DOHH2 (cell line): ENCODE data around the gene RNASE9.

ENCODE experiments used
- H3F3A ChIP-seq: fragments of 200-600 bp; sonication (generic), shearing (Covaris generic); 2 replicates; pipeline ENCODE4 v1.6.0; 2016; ENCODE audit warnings: antibody characterized with exemption, mild to moderate bottlenecking; ENCODE audit not compliant: control insufficient read depth, insufficient read depth
- H3K27ac ChIP-seq: fragments of 200-600 bp; sonication (generic); 2 replicates; pipeline ENCODE4 v1.5.1; 2014; ENCODE audit warnings: low read depth, mild to moderate bottlenecking, low read length, moderate library complexity
- H3K27me3 ChIP-seq: fragments of 200-600 bp; sonication (generic); 2 replicates; pipeline ENCODE4 v1.6.1; 2014; ENCODE audit warnings: mild to moderate bottlenecking, low read length, mixed read lengths; ENCODE audit not compliant: control insufficient read depth
- H3K36me3 ChIP-seq: fragments of 200-600 bp; sonication (generic); 2 replicates; pipeline ENCODE4 v1.6.1; 2014; ENCODE audit warnings: mild to moderate bottlenecking, low read length, moderate library complexity, mixed read lengths; ENCODE audit not compliant: control insufficient read depth
- H3K4me1 ChIP-seq: fragments of 200-600 bp; sonication (generic); 2 replicates; pipeline ENCODE4 v1.6.1; 2014; ENCODE audit warnings: mild to moderate bottlenecking, low read length, mixed read lengths; ENCODE audit not compliant: control insufficient read depth
- H3K4me2 ChIP-seq: fragments of 200-600 bp; sonication (generic); 2 replicates; pipeline ENCODE4 v1.6.0; 2014; ENCODE audit warnings: mild to moderate bottlenecking, low read length, moderate library complexity
- H3K4me3 ChIP-seq: fragments of 200-600 bp; sonication (generic); 2 replicates; pipeline ENCODE4 v1.5.1; 2014; ENCODE audit warnings: mild to moderate bottlenecking, low read length, mixed read lengths
- H3K79me2 ChIP-seq: fragments of 200-600 bp; sonication (generic); 2 replicates; pipeline ENCODE4 v1.6.1; 2014; ENCODE audit warnings: mild to moderate bottlenecking, low read length, mixed read lengths; ENCODE audit not compliant: control insufficient read depth
- H3K9me2 ChIP-seq: fragments of 200-600 bp; sonication (generic); replicated peaks from 2 replicates; pipeline ENCODE4 v1.6.1; 2014; ENCODE audit warnings: mild to moderate bottlenecking, low read length, mixed read lengths; ENCODE audit not compliant: control insufficient read depth
- H3K9me3 ChIP-seq: fragments of 200-600 bp; sonication (generic); 2 replicates; pipeline ENCODE4 v1.6.1; 2014; ENCODE audit warnings: antibody characterized with exemption, low read length, mixed read lengths; ENCODE audit not compliant: control insufficient read depth, insufficient read depth
- H4K20me1 ChIP-seq: fragments of 200-600 bp; sonication (generic); 2 replicates; pipeline ENCODE4 v1.6.0; 2014; ENCODE audit warnings: low read depth, mild to moderate bottlenecking, antibody characterized with exemption, low read length, moderate library complexity; ENCODE audit not compliant: control insufficient read depth, insufficient read depth
- EZH2phosphoT487 ChIP-seq: fragments of 200-600 bp; sonication (generic); IDR thresholded peaks from 2 replicates; pipeline ENCODE4 v1.6.1; 2017; ENCODE audit warnings: borderline replicate concordance, mild to moderate bottlenecking, antibody characterized with exemption, low read length, moderate library complexity, mixed read lengths
- TF ChIP-seq, protein P1 (sequence below): fragments of 200-600 bp; sonication (generic); IDR thresholded peaks from one replicate; pipeline ENCODE4 v1.5.1; 2014; ENCODE audit warnings: antibody characterized with exemption, mild to moderate bottlenecking, low read depth, low read length; ENCODE audit not compliant: poor library complexity, severe bottlenecking

RNASE9 gene

DNA sequence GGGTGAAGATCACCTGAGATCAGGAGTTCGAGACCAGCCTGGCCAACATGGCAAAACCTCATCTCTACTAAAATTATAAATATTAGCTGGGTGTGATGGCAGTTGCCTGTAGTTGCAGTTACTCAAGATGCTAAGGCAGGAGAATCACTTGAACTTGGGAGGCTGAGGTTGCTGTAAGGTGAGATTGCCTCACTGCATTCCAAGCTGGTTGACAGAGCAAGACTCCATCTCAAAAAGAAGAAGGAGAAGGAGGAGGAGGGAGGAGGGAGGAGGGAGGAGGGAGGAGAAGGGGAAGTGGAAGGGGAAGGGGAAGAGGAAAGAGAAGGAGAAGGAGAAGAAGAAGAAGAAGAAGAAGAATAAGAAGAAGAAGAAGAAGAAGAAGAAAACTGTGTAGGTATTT lies 38.5 kb downstream of the RNASE9 start:
- Histone ChIP-seq H3K27ac (no peak overlapping the region), H3K79me2 (no peaks in the 10 kb centered on the region), H4K20me1 (no peaks in the 10 kb centered on the region)

DNA sequence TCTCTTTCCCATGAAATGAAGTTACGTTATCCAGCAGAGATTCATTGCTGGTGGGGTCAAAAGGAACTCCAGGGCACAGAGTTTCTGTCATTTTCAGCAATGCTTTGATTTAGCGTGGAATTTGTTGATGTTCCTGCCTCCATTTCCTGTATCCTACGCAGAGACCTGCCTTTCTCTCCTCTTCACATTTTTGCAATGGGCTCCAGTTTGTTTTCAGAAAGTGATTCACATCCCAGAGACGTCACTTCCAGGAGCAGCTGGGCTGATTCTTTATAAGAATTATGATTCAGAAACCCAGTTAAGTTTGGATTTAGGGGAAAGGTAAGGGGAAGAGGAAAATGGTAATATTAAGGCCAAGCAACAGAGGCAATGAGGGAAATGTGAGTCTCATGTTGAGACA lies 43.9 kb downstream of the RNASE9 start:
- H3K4me1 ChIP-seq: peaks cover 7% of the 10 kb centered on the region
- peaks cover under 1% of the 10 kb centered on the region; the same call in 1 of the 2 replicates for H3K27me3 ChIP-seq

More for the DNA sequence above, 38.5 kb downstream of the RNASE9 start:
- Histone ChIP-seq H3K4me2 (no peak overlapping the region), H3K27me3 (peaks cover 4% of the 10 kb centered on the region), H3F3A (no peaks in the 10 kb centered on the region), H3K9me2 (no peaks in the 10 kb centered on the region), H3K9me3 (no peaks in the 10 kb centered on the region), H3K4me3 (no peak overlapping the region), H3K36me3 (no peaks in the 10 kb centered on the region), H3K4me1 (no peaks in the 10 kb centered on the region)
- TF ChIP-seq EZH2phosphoT487: no peak
- TF ChIP-seq, protein P1, sequence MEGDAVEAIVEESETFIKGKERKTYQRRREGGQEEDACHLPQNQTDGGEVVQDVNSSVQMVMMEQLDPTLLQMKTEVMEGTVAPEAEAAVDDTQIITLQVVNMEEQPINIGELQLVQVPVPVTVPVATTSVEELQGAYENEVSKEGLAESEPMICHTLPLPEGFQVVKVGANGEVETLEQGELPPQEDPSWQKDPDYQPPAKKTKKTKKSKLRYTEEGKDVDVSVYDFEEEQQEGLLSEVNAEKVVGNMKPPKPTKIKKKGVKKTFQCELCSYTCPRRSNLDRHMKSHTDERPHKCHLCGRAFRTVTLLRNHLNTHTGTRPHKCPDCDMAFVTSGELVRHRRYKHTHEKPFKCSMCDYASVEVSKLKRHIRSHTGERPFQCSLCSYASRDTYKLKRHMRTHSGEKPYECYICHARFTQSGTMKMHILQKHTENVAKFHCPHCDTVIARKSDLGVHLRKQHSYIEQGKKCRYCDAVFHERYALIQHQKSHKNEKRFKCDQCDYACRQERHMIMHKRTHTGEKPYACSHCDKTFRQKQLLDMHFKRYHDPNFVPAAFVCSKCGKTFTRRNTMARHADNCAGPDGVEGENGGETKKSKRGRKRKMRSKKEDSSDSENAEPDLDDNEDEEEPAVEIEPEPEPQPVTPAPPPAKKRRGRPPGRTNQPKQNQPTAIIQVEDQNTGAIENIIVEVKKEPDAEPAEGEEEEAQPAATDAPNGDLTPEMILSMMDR: no peak

DNA sequence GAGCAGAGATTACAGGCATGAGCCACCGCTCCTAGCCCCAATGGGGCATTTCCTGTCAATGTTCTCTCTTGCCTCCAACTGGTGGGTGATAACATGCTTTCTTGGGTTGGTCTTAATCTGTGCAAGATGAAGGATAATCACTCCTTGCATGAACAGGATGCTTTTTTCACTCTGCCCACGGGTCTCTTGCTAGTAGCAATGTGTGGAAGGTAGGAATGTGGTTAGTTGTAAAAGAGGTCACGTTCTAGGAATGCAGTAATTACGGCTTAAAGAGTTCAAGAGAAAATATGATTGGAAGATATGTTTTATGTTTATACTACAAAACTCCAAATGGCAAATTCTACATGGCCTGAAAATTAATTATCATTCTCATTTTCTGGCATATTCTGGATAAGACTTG lies 45.0 kb downstream of the RNASE9 start:
- Histone ChIP-seq H3K27me3 (peaks cover 8% of the 10 kb centered on the region; the same call in 1 of the 2 replicates), H3K36me3 (no peaks in the 10 kb centered on the region), H3K4me3 (no peak overlapping the region), H3K9me2 (no peaks in the 10 kb centered on the region), H3K79me2 (no peaks in the 10 kb centered on the region), H4K20me1 (no peaks in the 10 kb centered on the region), H3F3A (no peaks in the 10 kb centered on the region), H3K27ac (no peak overlapping the region), H3K9me3 (no peaks in the 10 kb centered on the region), H3K4me1 (peaks cover 11% of the 10 kb centered on the region), H3K4me2 (no peak overlapping the region)
- TF ChIP-seq, protein P1: no peak
- no peak for TF ChIP-seq EZH2phosphoT487

More for the DNA sequence above, 43.9 kb downstream of the RNASE9 start:
- Histone ChIP-seq H3K4me3 (no peak overlapping the region), H4K20me1 (no peaks in the 10 kb centered on the region), H3K27ac (no peak overlapping the region), H3K9me3 (no peaks in the 10 kb centered on the region), H3K4me2 (no peak overlapping the region), H3K36me3 (no peaks in the 10 kb centered on the region), H3K79me2 (no peaks in the 10 kb centered on the region), H3F3A (no peaks in the 10 kb centered on the region), H3K9me2 (no peaks in the 10 kb centered on the region)
- TF ChIP-seq, protein P1: no peak
- no peak for TF ChIP-seq EZH2phosphoT487
